Esophagus squamous epithelium (tissue), 5 donors: Measurements from ENCODE around the gene NFX1. TPM values are rescaled to one million over a fixed set of nuclear protein-coding genes. Genes with fewer than 3 reads are reported as not detected.

Source experiments
- DNase-seq: peaks from one replicate; lab custom pipeline; 2025; lab: John Stamatoyannopoulos, UW
- H3K27ac ChIP-seq, 4 donors: fragments of 200-600 bp; sonication (generic); one replicate each; pipeline ENCODE4 v1.5.1; 2016 to 2019; ENCODE audit warnings: mild to moderate bottlenecking in 1 of 4
- H3K27me3 ChIP-seq, 4 donors: fragments of 200-600 bp; sonication (generic); 1 replicate in 3 of 4; 2 replicates in 1 of 4; pipeline versions ENCODE4 v1.5.1 to v1.6.0; 2017 to 2021; ENCODE audit warnings: antibody characterized with exemption in 1 of 4
- H3K36me3 ChIP-seq, 3 donors: fragments of 200-600 bp; sonication (generic); one replicate each; pipeline ENCODE4 v1.5.1; 2016 to 2019
- H3K4me1 ChIP-seq, 3 donors: fragments of 200-600 bp; sonication (generic); one replicate each; pipeline ENCODE4 v1.5.1; 2017 to 2019
- H3K4me3 ChIP-seq, 4 donors: fragments of 200-600 bp; sonication (generic); 1 replicate in 3 of 4; 2 replicates in 1 of 4; pipeline ENCODE4 v1.5.1; 2016 to 2019; ENCODE audit warnings: mild to moderate bottlenecking in 2 of 4, moderate library complexity in 1 of 4
- H3K9me3 ChIP-seq, 3 donors: fragments of 200-600 bp; sonication (generic); one replicate each; pipeline ENCODE4 v1.5.1; 2016 to 2019
- CTCF ChIP-seq, 6 experiments: fragments of 450-650 bp in 4 of 6; fragments of 200-600 bp in 2 of 6; sonication (generic) in 2 of 6; IDR thresholded peaks; one replicate each; pipeline ENCODE4 v1.5.1; 2016 to 2019; ENCODE audit warnings: antibody characterized with exemption in 6 of 6, mild to moderate bottlenecking in 4 of 6, moderate library complexity in 4 of 6
- POLR2A ChIP-seq, 4 donors: fragments of 450-650 bp; IDR thresholded peaks; one replicate each; pipeline ENCODE4 v1.6.1; 2017; ENCODE audit warnings: antibody characterized with exemption in 4 of 4, mild to moderate bottlenecking in 4 of 4, moderate library complexity in 3 of 4
- WGBS, 2 donors: methylation state at CpG; one replicate each; pipeline ENCODE4 v1.1.5; 2018; 5-methylcytosine and 5-hydroxymethylcytosine counted together
- intact Hi-C: fragments of 100-400 bp; cut with DNase I; formaldehyde crosslinking; loops from one replicate; pipeline ENCODE4 v1.15.0; 2022
- small RNA-seq, 4 donors: library from RNA; depleted of rRNA; stranded (forward); fragments of <200 nt; gene quantifications; one replicate each; pipeline ENCODE3, GENCODE V24; 2016
- total RNA-seq, 4 donors: library from RNA; depleted of rRNA; stranded (reverse); fragments of >200 nt; gene quantifications; one replicate each; pipeline ENCODE4 v1.1.0, GENCODE V29; 2016
- donor health status: DM: yes; HTN: yes; CAD: no.

NFX1 gene
- total RNA-seq, 4 donors from 2014 or later = 19.7 to 47.7 (median 27.2) TPM

- Histone ChIP-seq H3K4me3 (no peak overlapping the region), H3K9me3 (no peaks in the 10 kb centered on the region), H3K27me3 (peaks cover 0 to 8% (median 0%) of the 10 kb centered on the region in 4 donors), H3K36me3 (no peaks in the 10 kb centered on the region), H3K4me1 (peaks cover 30 to 74% (median 35%) of the 10 kb centered on the region in 3 donors), H3K27ac (peak overlapping the region; percentile 34 to 87 (median 66))
- no peak for TF ChIP-seq CTCF (IDR thresholded peaks at IDR 0.05)
- no peak for TF ChIP-seq POLR2A (IDR thresholded peaks at IDR 0.05)
- no peak for DNase-seq
- intact Hi-C loops = no loop called here
- WGBS, 2 donors = 57 to 59% methylated on average over 8 to 10 of the region's 10 CpGs
Observed at GRCh38 chr9:33419708-33420303, 129.5 kb downstream of the NFX1 start.

Small RNA genes within 50 kb of the gene (small RNA-seq; reads per million reads assigned to genes)
- gene RF00019 = 0 reads per million in 4 donors

Other genes starting within 250 kb of the NFX1 start
- 10 to 100 TPM in 3 of 4 donors, 1 to 10 TPM in 1; 9.4 to 19.1 (median 13.6) TPM for gene SMU1, start 213.8 kb upstream of the NFX1 start, total RNA-seq
- gene B4GALT1, start 123.2 kb upstream of the NFX1 start, total RNA-seq = 10 to 100 TPM; 42.3 to 60.4 (median 47.9) TPM
- gene SPINK4, start 50.3 kb upstream of the NFX1 start, total RNA-seq = not detected
- gene BAG1, start 25.8 kb upstream of the NFX1 start, total RNA-seq = 100 to 1,000 TPM in 1 of 4 donors, 10 to 100 TPM in 3; 73.2 to 101 (median 91.0) TPM
- 10 to 100 TPM; 37.7 to 62.5 (median 54.2) TPM for gene CHMP5, start 25.5 kb upstream of the NFX1 start, total RNA-seq
- gene AQP7, start 112.1 kb downstream of the NFX1 start, total RNA-seq = under 1 TPM in 2 of 4 donors, not detected in 2; 0.15 to 0.57 TPM
- 1,000 to 10,000 TPM; 1,484 to 2,988 (median 2,291) TPM for gene AQP3, start 157.1 kb downstream of the NFX1 start, total RNA-seq
- gene NOL6, start 183.4 kb downstream of the NFX1 start, total RNA-seq = 10 to 100 TPM; 23.6 to 43.7 (median 38.3) TPM
- 10 to 100 TPM in 3 of 4 donors, 1 to 10 TPM in 1; 3.8 to 19.8 (median 10.8) TPM for gene ANKRD18B, start 233.7 kb downstream of the NFX1 start, total RNA-seq